K562 (cell line): ENCODE measurements around the gene HOXC10. TPM values are rescaled to one million over a fixed set of nuclear protein-coding genes. Genes with fewer than 3 reads are reported as not detected.

Experiments
- ATAC-seq: fragments of 200-7000 bp; cut with Tn5 transposase; 3 replicates; pipeline ENCODE4 v1.9.1; 2020; ENCODE audit warnings: moderate library complexity
- BruUV-seq: library from RNA; stranded (reverse); fragments of 400-500 nt; replicated peaks from 2 replicates; lab custom pipeline; 2021; lab: Mats Ljungman, UMichigan
- CTCF ChIA-PET: fragments of 300-600 bp; formaldehyde crosslinking; extraction: SDS; loops from one replicate; lab custom pipeline; 2021; ENCODE audit warnings: low intra/inter-chr PET ratio; lab: Yijun Ruan, JAX
- POLR2A ChIA-PET: fragments of 300-600, 350-650 bp; sonication (Branson Sonifier 250); formaldehyde crosslinking; extraction: SDS; loops from one replicate; lab custom pipeline; 2021; ENCODE audit warnings: antibody characterized with exemption, inconsistent platforms; lab: Yijun Ruan, JAX
- DNase-seq, 4 experiments: peaks; one replicate each; pipeline versions ENCODE4 v3.0.0 to v3.0.0-alpha.2; 2011 to 2018; ENCODE audit warnings: low spot score in 3 of 4, mixed read lengths in 3 of 4; ENCODE audit errors: extremely low read depth in 1 of 4
- FAIRE-seq: peaks from 2 replicates; lab custom pipeline; 2011; peaks lifted over from hg19 to GRCh38; lab: Jason Lieb, UNC
- H2AFZ ChIP-seq: 2 replicates; pipeline ENCODE4 v1.6.0; 2011; ENCODE audit warnings: low read depth, low read length, control low read depth, inconsistent platforms
- H3K27ac ChIP-seq: fragments of 200-600 bp; 3 replicates; pipeline ENCODE4 v1.8.0; 2011; ENCODE audit warnings: low read depth, mild to moderate bottlenecking, control low read depth, inconsistent platforms, low read length, moderate library complexity, mixed read lengths; ENCODE audit errors: extremely low read depth
- H3K27me3 ChIP-seq, 2 experiments: fragments of 300-600 bp in 1 of 2; 2 replicates in 1 of 2; 3 replicates in 1 of 2; pipeline versions ENCODE4 v1.6.0 to v1.8.0; 2011; ENCODE audit warnings: inconsistent platforms in 2 of 2, low read length in 2 of 2, mild to moderate bottlenecking in 1 of 2, mixed read lengths in 1 of 2, moderate library complexity in 1 of 2; ENCODE audit not compliant: control insufficient read depth in 2 of 2, insufficient read depth in 2 of 2
- H3K36me3 ChIP-seq: fragments of 300-600 bp; 3 replicates; pipeline ENCODE4 v1.8.0; 2011; ENCODE audit warnings: mild to moderate bottlenecking, low read length, inconsistent platforms; ENCODE audit not compliant: control insufficient read depth, insufficient read depth
- H3K4me1 ChIP-seq, 2 experiments: fragments of 200-600 bp in 1 of 2; replicated peaks in 1 of 2; 2 replicates in 1 of 2; 3 replicates in 1 of 2; pipeline versions ENCODE4 v1.5.1 to v1.8.0; 2011; ENCODE audit warnings: inconsistent platforms in 2 of 2, low read length in 2 of 2, mild to moderate bottlenecking in 1 of 2, mixed read lengths in 1 of 2, moderate library complexity in 1 of 2; ENCODE audit not compliant: control insufficient read depth in 2 of 2, insufficient read depth in 2 of 2
- H3K4me2 ChIP-seq: 2 replicates; pipeline ENCODE4 v1.6.1; 2011; ENCODE audit warnings: low read length, control low read depth, inconsistent platforms, mixed read lengths; ENCODE audit not compliant: insufficient read depth
- H3K4me3 ChIP-seq: fragments of 200-600 bp; sonication (generic), shearing (Covaris generic); 2 replicates; pipeline ENCODE4 v1.5.1; 2016; ENCODE audit warnings: control low read depth, inconsistent platforms
- H3K79me2 ChIP-seq: fragments of 200-600 bp; 3 replicates; pipeline ENCODE4 v1.8.0; 2011; ENCODE audit warnings: low read length, inconsistent platforms; ENCODE audit not compliant: control insufficient read depth, insufficient read depth
- H3K9ac ChIP-seq, 2 experiments: 2 replicates each; pipeline versions ENCODE4 v1.6.0 to v1.6.1; 2011; ENCODE audit warnings: low read depth in 2 of 2, low read length in 2 of 2, control low read depth in 1 of 2, inconsistent platforms in 1 of 2, mild to moderate bottlenecking in 1 of 2, mixed read lengths in 1 of 2; ENCODE audit not compliant: insufficient read depth in 1 of 2
- H3K9me1 ChIP-seq: one replicate; pipeline ENCODE4 v1.6.0; 2011; ENCODE audit warnings: inconsistent platforms, mild to moderate bottlenecking, low read length, moderate library complexity; ENCODE audit not compliant: control insufficient read depth, insufficient read depth
- H3K9me3 ChIP-seq: replicated peaks from 2 replicates; pipeline ENCODE4 v1.5.1; 2011; ENCODE audit warnings: low read depth, low read length, inconsistent platforms; ENCODE audit not compliant: control insufficient read depth, insufficient read depth
- H4K20me1 ChIP-seq: replicated peaks from 2 replicates; pipeline ENCODE4 v1.6.1; 2011; ENCODE audit warnings: low read length, inconsistent platforms, mixed read lengths; ENCODE audit not compliant: control insufficient read depth, insufficient read depth
- FOXJ2 ChIP-seq: fragments of 200-800 bp; sonication (Bioruptor generic); IDR thresholded peaks from 2 replicates; pipeline ENCODE4 v1.6.1; 2016; ENCODE audit warnings: missing genetic modification characterization, missing compliant biosample characterization
- TCF7L2 ChIP-seq: fragments of 150-350 bp; IDR thresholded peaks from 2 replicates; pipeline ENCODE4 v1.6.1; 2016; ENCODE audit warnings: low read depth, mild to moderate bottlenecking, low read length, moderate library complexity
- ZC3H11A ChIP-seq: IDR thresholded peaks from 2 replicates; pipeline ENCODE4 v1.6.1; 2012; ENCODE audit warnings: low read depth, low read length, improper control_type of control experiment
- WGBS: fragments of 100-300 bp; shearing (Covaris generic); methylation state at CpG from one replicate; pipeline ENCODE4 v1.1.6; 2016; ENCODE audit warnings: low coverage, mixed read lengths; ENCODE audit not compliant: insufficient coverage; ENCODE audit errors: missing lambda C conversion rate; 5-methylcytosine and 5-hydroxymethylcytosine counted together
- in situ Hi-C: fragments of 300-500 bp; cut with MboI; formaldehyde crosslinking; loops from 4 replicates; pipeline ENCODE4 v1.15.0; 2018; ENCODE audit warnings: inconsistent platforms, mixed read lengths
- intact Hi-C: fragments of 100-400 bp; cut with micrococcal nuclease; formaldehyde crosslinking; loops from 2 replicates; pipeline ENCODE4 v1.14.2; 2022
- polyA plus RNA-seq, 8 experiments: library from polyadenylated mRNA; depleted of rRNA in 4 of 8; stranded (reverse) in 5 of 8; unstranded in 3 of 8; fragments of >200 nt; fragmentation: Nextera tagmentation in 2 of 8; fragmentation: Illumina TruSeq in 1 of 8; extraction: Ambion mirVana in 2 of 8; extraction: Trizol in 1 of 8; gene quantifications; 2 replicates each; pipeline versions ENCODE4 v1.2.1 to v1.2.3, GENCODE V29; 2011 to 2014; ENCODE audit warnings: inconsistent platforms in 1 of 8, missing spikeins in 1 of 8
- total RNA-seq, 7 experiments: library from RNA; depleted of rRNA in 6 of 7; stranded (reverse); fragments of >200 nt in 6 of 7; fragmentation: Illumina TruSeq in 2 of 7; extraction: Trizol in 2 of 7; gene quantifications; 2 replicates each; pipeline versions ENCODE4 v1.2.1 to v1.2.3, GENCODE V29; 2011 to 2021; ENCODE audit warnings: low replicate concordance in 1 of 7
- TF ChIP-seq, protein P1 (sequence below): fragments of 450-650 bp; IDR thresholded peaks from 2 replicates; pipeline ENCODE4 v1.6.1; 2014; ENCODE audit warnings: low read depth, mild to moderate bottlenecking, moderate library complexity, borderline replicate concordance

The HOXC10 gene
- total and polyA plus RNA-seq, 9 of the 15 experiments (the other 6 are each of a cell fraction or from before 2014, with no cell fraction given) = 0.13 to 0.77 (median 0.35) TPM; not detected in 2

DNA sequence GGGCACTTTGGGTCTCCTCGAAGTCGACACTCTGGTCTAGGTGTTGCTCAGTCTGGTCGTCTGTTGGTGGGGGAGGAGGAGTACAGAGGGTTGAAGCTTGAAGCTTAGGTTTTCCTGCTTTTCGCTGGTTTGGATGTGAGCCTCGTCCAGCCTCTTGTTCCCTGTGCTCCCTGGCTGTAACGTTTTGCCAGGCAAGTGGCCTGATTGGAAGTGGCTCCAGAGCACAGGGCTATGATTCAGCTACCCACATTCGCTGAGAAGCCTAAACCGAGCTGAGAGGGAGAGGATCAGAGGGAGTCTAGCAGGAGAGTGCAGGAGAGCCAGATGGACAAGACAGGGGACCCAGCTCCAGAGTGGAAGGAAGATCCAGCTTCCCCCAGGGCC, 6.1 kb downstream of the HOXC10 start:
- intact Hi-C loops (no loop called here), in situ Hi-C loops (no loop called here)
- H3K27me3 ChIP-seq = peaks cover 0 to 10% of the 10 kb centered on the region in 2 experiments; a peak in 2 of 5 replicates
- no peak overlapping the region for H2AFZ ChIP-seq
- H3K9me3 ChIP-seq = no peaks in the 10 kb centered on the region
- H3K4me1 ChIP-seq = peaks cover 43 to 50% of the 10 kb centered on the region in 2 experiments
- H3K9me1 ChIP-seq = no peaks in the 10 kb centered on the region
- DNase-seq = no peak
- no peak overlapping the region for H3K4me3 ChIP-seq
- TF ChIP-seq TCF7L2 = no peak
- no peak for TF ChIP-seq FOXJ2 (tag)
- TF ChIP-seq, protein P1, sequence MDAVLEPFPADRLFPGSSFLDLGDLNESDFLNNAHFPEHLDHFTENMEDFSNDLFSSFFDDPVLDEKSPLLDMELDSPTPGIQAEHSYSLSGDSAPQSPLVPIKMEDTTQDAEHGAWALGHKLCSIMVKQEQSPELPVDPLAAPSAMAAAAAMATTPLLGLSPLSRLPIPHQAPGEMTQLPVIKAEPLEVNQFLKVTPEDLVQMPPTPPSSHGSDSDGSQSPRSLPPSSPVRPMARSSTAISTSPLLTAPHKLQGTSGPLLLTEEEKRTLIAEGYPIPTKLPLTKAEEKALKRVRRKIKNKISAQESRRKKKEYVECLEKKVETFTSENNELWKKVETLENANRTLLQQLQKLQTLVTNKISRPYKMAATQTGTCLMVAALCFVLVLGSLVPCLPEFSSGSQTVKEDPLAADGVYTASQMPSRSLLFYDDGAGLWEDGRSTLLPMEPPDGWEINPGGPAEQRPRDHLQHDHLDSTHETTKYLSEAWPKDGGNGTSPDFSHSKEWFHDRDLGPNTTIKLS = no peak
- TF ChIP-seq ZC3H11A = no peak
- TF ChIP-seq, all 486 proteins: peak for 0
- no peak for ATAC-seq
- Histone ChIP-seq H4K20me1 (no peaks in the 10 kb centered on the region), H3K79me2 (peaks cover 12% of the 10 kb centered on the region), H3K4me2 (no peak overlapping the region), H3K27ac (no peak overlapping the region), H3K36me3 (no peaks in the 10 kb centered on the region), H3K9ac (peak overlapping the region in 1 of 2 experiments; percentile 63; a peak in 2 of 4 replicates)
- ChIA-PET CTCF (no interaction called here), POLR2A (interaction anchor here (0.6 to 2.9 kb wide), 6 partner anchors 9 to 211 kb away, joined by 3 to 20 read pairs (median 4); partner anchors contain the start of gene HOXC9)
- BruUV-seq = no TSS peak
- no peak for FAIRE-seq
- 22% methylated on average over 8 of the region's 8 CpGs for WGBS
